HepG2 (cell line): ENCODE results near the gene SYT9. TPM values are rescaled to one million over a fixed set of nuclear protein-coding genes. Genes with fewer than 3 reads are reported as not detected.

Source experiments
- ATAC-seq: fragments of 200-7000 bp; cut with Tn5 transposase; 3 replicates; pipeline ENCODE4 v1.9.1; 2020; ENCODE audit warnings: mild to moderate bottlenecking, moderate library complexity
- BruUV-seq: library from RNA; stranded (reverse); fragments of 400-500 nt; replicated peaks from 2 replicates; lab custom pipeline; 2021; lab: Mats Ljungman, UMichigan
- CTCF ChIA-PET: fragments of 300-600 bp; formaldehyde crosslinking; extraction: SDS; loops from one replicate; lab custom pipeline; 2021; ENCODE audit warnings: low total read pairs, inconsistent platforms, low intra/inter-chr PET ratio; lab: Yijun Ruan, JAX
- POLR2A ChIA-PET: fragments of 350-600 bp; sonication (Branson Sonifier 250); formaldehyde crosslinking; loops from one replicate; lab custom pipeline; 2020; ENCODE audit warnings: antibody characterized with exemption, inconsistent platforms; lab: Yijun Ruan, JAX
- DNase-seq: peaks from one replicate; pipeline ENCODE4 v3.0.0-alpha.2; 2015; ENCODE audit warnings: low spot score
- FAIRE-seq: peaks from 3 replicates; lab custom pipeline; 2011; peaks lifted over from hg19 to GRCh38; lab: Jason Lieb, UNC
- H2AFZ ChIP-seq: one replicate; pipeline ENCODE4 v1.6.1; 2011; ENCODE audit warnings: low read length, inconsistent platforms
- H3K27ac ChIP-seq: fragments of 300-600 bp; 3 replicates; pipeline ENCODE4 v1.8.0; 2011; ENCODE audit warnings: mixed run types, mild to moderate bottlenecking, mixed read lengths, low read length, inconsistent platforms; ENCODE audit not compliant: insufficient read depth; ENCODE audit errors: extremely low read length
- H3K27me3 ChIP-seq, 2 experiments: fragments of 200-600 bp in 1 of 2; 2 replicates in 1 of 2; 3 replicates in 1 of 2; pipeline versions ENCODE4 v1.6.0 to v1.8.0; 2011; ENCODE audit warnings: low read length in 2 of 2, mild to moderate bottlenecking in 2 of 2, moderate library complexity in 2 of 2, inconsistent platforms in 1 of 2; ENCODE audit not compliant: insufficient read depth in 2 of 2, control insufficient read depth in 1 of 2
- H3K36me3 ChIP-seq, 2 experiments: fragments of 200-600 bp in 1 of 2; replicated peaks in 1 of 2; 2 replicates in 1 of 2; 3 replicates in 1 of 2; pipeline versions ENCODE4 v1.5.1 to v1.8.0; 2011; ENCODE audit warnings: low read length in 2 of 2, inconsistent platforms in 1 of 2; ENCODE audit not compliant: insufficient read depth in 2 of 2, control insufficient read depth in 1 of 2
- H3K4me1 ChIP-seq: 2 replicates; pipeline ENCODE4 v1.5.1; 2012; ENCODE audit warnings: low read length, inconsistent platforms; ENCODE audit not compliant: insufficient read depth
- H3K4me2 ChIP-seq: 2 replicates; pipeline ENCODE4 v1.6.0; 2011; ENCODE audit warnings: low read depth, low read length, inconsistent platforms
- H3K4me3 ChIP-seq, 3 experiments: fragments of 200-600 bp in 1 of 3; sonication (generic), shearing (Covaris generic) in 1 of 3; replicated peaks in 1 of 3; 2 replicates each; pipeline ENCODE4 v1.5.1; 2011 to 2016; ENCODE audit warnings: low read length in 3 of 3, inconsistent platforms in 2 of 3, low read depth in 2 of 3, mild to moderate bottlenecking in 2 of 3, control low read depth in 1 of 3, mixed read lengths in 1 of 3; ENCODE audit not compliant: insufficient read depth in 1 of 3
- H3K79me2 ChIP-seq: one replicate; pipeline ENCODE4 v1.6.1; 2011; ENCODE audit warnings: low read length, inconsistent platforms; ENCODE audit not compliant: insufficient read depth
- H3K9ac ChIP-seq: 2 replicates; pipeline ENCODE4 v1.6.0; 2011; ENCODE audit warnings: mild to moderate bottlenecking, low read depth, low read length, inconsistent platforms; ENCODE audit not compliant: insufficient read depth
- H3K9me3 ChIP-seq: 2 replicates; pipeline ENCODE4 v1.5.1; 2012; ENCODE audit warnings: mild to moderate bottlenecking, low read length
- H4K20me1 ChIP-seq: 2 replicates; pipeline ENCODE4 v1.6.0; 2011; ENCODE audit warnings: inconsistent platforms, mild to moderate bottlenecking, low read length, moderate library complexity; ENCODE audit not compliant: insufficient read depth
- CENPX ChIP-seq: sonication (generic); formaldehyde crosslinking; IDR thresholded peaks from 2 replicates; pipeline ENCODE4 v1.9.0; 2021; ENCODE audit warnings: mild to moderate bottlenecking, missing genetic modification reagents, moderate library complexity
- ETV5 ChIP-seq: IDR thresholded peaks from 2 replicates; pipeline ENCODE4 v1.6.1; 2018; ENCODE audit warnings: missing biosample characterization, missing genetic modification reagents, inconsistent platforms, borderline replicate concordance
- JDP2 ChIP-seq: sonication (generic); formaldehyde crosslinking; IDR thresholded peaks from 2 replicates; pipeline ENCODE4 v1.8.1; 2022; ENCODE audit warnings: missing genetic modification reagents, borderline replicate concordance
- ZFP36L1 ChIP-seq: sonication (generic); formaldehyde crosslinking; IDR thresholded peaks from 2 replicates; pipeline ENCODE4 v1.8.0; 2022; ENCODE audit warnings: mild to moderate bottlenecking, missing genetic modification reagents, moderate library complexity
- ZNF616 ChIP-seq: sonication (generic); formaldehyde crosslinking; IDR thresholded peaks from 2 replicates; pipeline ENCODE4 v1.5.0; 2020; ENCODE audit warnings: low read depth, mild to moderate bottlenecking, missing genetic modification reagents
- WGBS: methylation state at CpG from one replicate; pipeline ENCODE4 v1.1.6; 2017; ENCODE audit warnings: low lambda C conversion rate; 5-methylcytosine and 5-hydroxymethylcytosine counted together
- in situ Hi-C: cut with HindIII; loops from 2 replicates; pipeline ENCODE4 v1.10.0; 2017; ENCODE audit warnings: low pct_unique_long_range_greater_than_20kb; ENCODE audit not compliant: extremely low pct_ligation_motif_present
- intact Hi-C: fragments of 100-400 bp; cut with micrococcal nuclease; formaldehyde crosslinking; loops from one replicate; pipeline ENCODE4 v1.10.0; 2022; ENCODE audit not compliant: unreplicated experiment
- polyA plus RNA-seq, 8 experiments: library from polyadenylated mRNA; depleted of rRNA in 3 of 8; stranded (reverse) in 7 of 8; unstranded in 1 of 8; fragments of >200 nt; fragmentation: Illumina TruSeq in 4 of 8; extraction: Trizol in 4 of 8; gene quantifications; 2 replicates each; pipeline versions ENCODE4 v1.2.1 to v1.2.3, GENCODE V29; 2011 to 2016; ENCODE audit warnings: low read depth in 4 of 8, missing spikeins in 1 of 8, mixed read lengths in 1 of 8; ENCODE audit not compliant: insufficient read depth in 1 of 8
- total RNA-seq, 5 experiments: library from RNA; depleted of rRNA; stranded (reverse); fragments of >200 nt; fragmentation: Illumina TruSeq; extraction: Trizol; gene quantifications; 2 replicates each; pipeline ENCODE4 v1.2.3, GENCODE V29; 2016; ENCODE audit warnings: low read depth in 1 of 5
- TF ChIP-seq, protein P1 (sequence below): sonication (generic); formaldehyde crosslinking; IDR thresholded peaks from 2 replicates; pipeline ENCODE4 v1.9.0; 2022; ENCODE audit warnings: low read depth, missing genetic modification reagents

The SYT9 gene
- total and polyA plus RNA-seq, 2 of the 13 experiments (the other 11 are each of a cell fraction or from before 2014, with no cell fraction given), result not detected

DNA sequence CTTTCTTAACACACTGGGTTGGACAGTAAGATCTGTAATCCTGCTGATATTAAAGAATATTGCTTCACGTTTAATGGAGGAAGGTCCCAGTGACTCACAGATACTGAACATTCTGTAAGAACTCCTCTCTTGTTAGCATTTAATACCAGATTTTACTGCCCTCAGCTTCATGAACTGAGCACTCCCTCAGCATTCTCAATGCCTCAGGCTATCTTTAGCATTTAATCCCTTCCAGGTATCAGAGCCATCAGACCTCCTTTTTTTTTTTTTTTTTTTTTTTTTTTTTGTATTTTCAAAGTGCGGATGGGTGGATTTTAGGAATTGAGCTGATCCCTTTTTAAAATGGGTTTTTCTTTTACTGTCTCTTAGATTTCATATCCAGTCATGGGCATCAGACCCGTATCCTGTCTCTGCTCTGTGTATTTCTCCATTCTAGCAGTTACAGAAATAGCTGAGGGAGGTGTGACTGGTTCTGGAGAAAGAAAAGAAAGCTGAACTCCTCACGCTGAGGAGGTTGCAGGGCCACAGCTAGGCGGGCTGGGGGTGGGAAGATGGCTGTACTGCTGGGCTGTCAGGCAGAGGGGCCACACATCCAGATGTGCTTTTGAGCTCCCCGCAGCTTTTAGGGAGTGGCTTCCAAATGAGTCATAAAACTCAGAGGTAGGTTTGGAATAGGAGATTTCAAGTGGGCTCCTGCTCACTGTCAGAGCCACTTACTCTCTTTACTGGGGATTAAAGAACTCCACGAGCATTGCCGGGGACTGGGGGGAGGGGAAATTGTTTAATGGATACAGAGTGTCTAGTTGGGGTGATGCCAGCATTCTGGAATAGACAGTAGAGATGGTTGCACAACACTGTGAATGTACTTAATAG is 97.0 kb downstream of the SYT9 start:
- FAIRE-seq, result no peak
- in situ Hi-C loops, result no loop called here
- POLR2A ChIA-PET, result no interaction called here
- Histone ChIP-seq H3K4me1 (no peaks in the 10 kb centered on the region), H3K79me2 (no peaks in the 10 kb centered on the region), H3K27me3 (peaks cover 0 to 3% of the 10 kb centered on the region in 2 experiments; a peak in 3 of 5 replicates), H4K20me1 (no peaks in the 10 kb centered on the region), H2AFZ (no peak overlapping the region), H3K27ac (no peak overlapping the region)
- WGBS, result 17% methylated on average over 8 of the region's 8 CpGs
- BruUV-seq, result no TSS peak
- ATAC-seq, result no peak
- TF ChIP-seq ZFP36L1 (CRISPR knock-in tag) (no peak), JDP2 (CRISPR knock-in tag) (no peak), CENPX (CRISPR knock-in tag) (no peak), ZNF616 (CRISPR knock-in tag) (no peak), ETV5 (CRISPR knock-in tag) (no peak)
- TF ChIP-seq, protein P1, sequence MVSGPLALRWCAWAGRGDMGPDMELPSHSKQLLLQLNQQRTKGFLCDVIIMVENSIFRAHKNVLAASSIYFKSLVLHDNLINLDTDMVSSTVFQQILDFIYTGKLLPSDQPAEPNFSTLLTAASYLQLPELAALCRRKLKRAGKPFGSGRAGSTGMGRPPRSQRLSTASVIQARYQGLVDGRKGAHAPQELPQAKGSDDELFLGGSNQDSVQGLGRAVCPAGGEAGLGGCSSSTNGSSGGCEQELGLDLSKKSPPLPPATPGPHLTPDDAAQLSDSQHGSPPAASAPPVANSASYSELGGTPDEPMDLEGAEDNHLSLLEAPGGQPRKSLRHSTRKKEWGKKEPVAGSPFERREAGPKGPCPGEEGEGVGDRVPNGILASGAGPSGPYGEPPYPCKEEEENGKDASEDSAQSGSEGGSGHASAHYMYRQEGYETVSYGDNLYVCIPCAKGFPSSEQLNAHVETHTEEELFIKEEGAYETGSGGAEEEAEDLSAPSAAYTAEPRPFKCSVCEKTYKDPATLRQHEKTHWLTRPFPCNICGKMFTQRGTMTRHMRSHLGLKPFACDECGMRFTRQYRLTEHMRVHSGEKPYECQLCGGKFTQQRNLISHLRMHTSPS, result no peak
- TF ChIP-seq, all 625 proteins: peak for 0
- Histone ChIP-seq H3K36me3 (no peaks in the 10 kb centered on the region), H3K4me2 (no peak overlapping the region), H3K9ac (no peak overlapping the region), H3K4me3 (no peak overlapping the region), H3K9me3 (no peaks in the 10 kb centered on the region)
- DNase-seq, result no peak
- CTCF ChIA-PET, result no interaction called here
- intact Hi-C loops, result no loop called here
